GM12865 (cell line): ENCODE results near the gene PID1.
"Not testable (repeated sequence)": the region's sequence is repeated elsewhere in the genome, so short reads cannot be mapped to it uniquely, and the experiment has no call there.

Source experiments
- DNase-seq: peaks from one replicate; pipeline ENCODE4 v3.0.0; 2010; ENCODE audit warnings: low read depth
- H3K4me3 ChIP-seq: 2 replicates; pipeline ENCODE4 v1.5.1; 2011; ENCODE audit warnings: mild to moderate bottlenecking, low read depth, low read length, control low read depth
- CTCF ChIP-seq: IDR thresholded peaks from 2 replicates; pipeline ENCODE4 v1.5.1; 2011; ENCODE audit warnings: low read length, control low read depth, low read depth, inconsistent platforms; ENCODE audit not compliant: insufficient read depth; ENCODE audit errors: missing control alignments

PID1 gene

GRCh38 chr2:229191413-229191812 lies 79.7 kb downstream of the PID1 start:
- DNase-seq, result no peak
- no peak overlapping the region for H3K4me3 ChIP-seq
- TF ChIP-seq CTCF, result no peak

GRCh38 chr2:229187123-229187522 lies 84.0 kb downstream of the PID1 start:
- not testable (repeated sequence) for H3K4me3 ChIP-seq, DNase-seq

- no peak for DNase-seq
- no peak overlapping the region for H3K4me3 ChIP-seq
- TF ChIP-seq CTCF, result no peak
These were observed 89.4 kb downstream of the PID1 start for GRCh38 chr2:229181641-229182040.

GRCh38 chr2:229180658-229181057 lies 90.4 kb downstream of the PID1 start:
- no peak for TF ChIP-seq CTCF
- peak; percentile 6 for DNase-seq
- no peak overlapping the region for H3K4me3 ChIP-seq

GRCh38 chr2:229179628-229180027 lies 91.5 kb downstream of the PID1 start:
- no peak overlapping the region for H3K4me3 ChIP-seq
- TF ChIP-seq CTCF, result no peak
- DNase-seq, result no peak

- TF ChIP-seq CTCF, result no peak
- H3K4me3 ChIP-seq, result no peak overlapping the region
- no peak for DNase-seq
These were observed 92.4 kb downstream of the PID1 start for GRCh38 chr2:229178706-229179105.

- no peak overlapping the region for H3K4me3 ChIP-seq
- DNase-seq, result no peak
- no peak for TF ChIP-seq CTCF
These were observed 93.0 kb downstream of the PID1 start for GRCh38 chr2:229178117-229178516.
